Umbilical cord (tissue), 2 donors: ENCODE data around the gene PROZ. TPM values are rescaled to one million over a fixed set of nuclear protein-coding genes. Genes with fewer than 3 reads are reported as not detected.

Experiments used
- DNase-seq: peaks from one replicate; pipeline ENCODE4 v3.0.0-alpha.2; 2015; ENCODE audit warnings: low spot score
- total RNA-seq: library from RNA; depleted of rRNA; stranded (reverse); fragments of >200 nt; gene quantifications from one replicate; pipeline ENCODE4 v1.2.3, GENCODE V29; 2014; ENCODE audit warnings: low replicate concordance; ENCODE audit not compliant: insufficient read depth

Gene PROZ
- total RNA-seq, 1 donor from 2014 or later = 3.1 TPM

DNA sequence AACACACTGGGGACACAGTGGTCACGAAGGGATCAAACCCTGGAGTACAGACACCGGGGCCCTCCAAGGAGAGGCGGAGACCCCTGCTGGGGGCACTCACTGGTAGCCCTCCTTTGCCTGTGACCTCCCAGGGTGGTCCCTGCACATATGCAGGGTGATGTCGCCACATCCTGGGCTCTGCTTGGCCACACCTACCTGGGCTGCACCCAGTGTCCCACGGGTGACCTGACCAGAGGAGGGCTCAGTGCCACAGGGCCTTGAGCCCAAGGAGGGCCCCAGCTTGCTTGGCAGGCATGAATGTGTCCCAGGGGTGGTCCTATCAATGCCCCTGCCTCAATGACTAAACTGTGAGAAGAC, 45.9 kb downstream of the PROZ start:
- no peak for DNase-seq

GRCh38 chr13:113205428-113205931, 47.0 kb downstream of the PROZ start:
- DNase-seq = no peak

- no peak for DNase-seq
Observed at GRCh38 chr13:113207460-113207859, 49.0 kb downstream of the PROZ start.

GRCh38 chr13:113207890-113208420, 49.5 kb downstream of the PROZ start:
- peak; percentile 33 for DNase-seq

GRCh38 chr13:113208421-113209335, 50.2 kb downstream of the PROZ start, which contains the start of gene PCID2:
Gene PCID2 (minus strand): TSS chr13:113208669. CDS start chr13:113208634, 35 bp downstream.
- peak; percentile 93 for DNase-seq

DNA sequence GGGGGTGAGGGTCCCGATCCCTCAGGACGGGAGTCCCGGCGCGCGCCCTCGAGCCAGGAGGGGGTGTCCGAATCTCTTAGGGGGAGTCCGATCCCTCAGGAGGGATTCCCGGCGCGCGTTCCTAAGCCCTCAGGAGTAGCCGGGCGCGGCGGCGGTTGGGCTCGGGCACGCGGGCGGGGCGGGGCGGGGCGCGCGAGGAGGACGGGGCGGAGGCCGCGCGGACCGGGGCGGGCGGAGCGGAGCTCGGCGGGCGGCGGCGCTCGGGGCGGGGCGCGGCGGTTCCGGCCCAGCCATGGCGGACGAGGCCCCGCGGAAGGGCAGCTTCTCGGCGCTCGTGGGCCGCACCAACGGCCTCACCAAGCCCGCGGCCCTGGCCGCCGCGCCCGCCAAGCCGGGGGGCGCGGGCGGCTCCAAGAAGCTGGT, 50.9 kb downstream of the PROZ start, which contains the start of gene CUL4A:
Gene CUL4A, plus strand, starts transcription at position 278 of the 423 bp plus-strand sequence. Its CDS starts 15 bp downstream, at position 293.
- peak; percentile 85 for DNase-seq

DNA sequence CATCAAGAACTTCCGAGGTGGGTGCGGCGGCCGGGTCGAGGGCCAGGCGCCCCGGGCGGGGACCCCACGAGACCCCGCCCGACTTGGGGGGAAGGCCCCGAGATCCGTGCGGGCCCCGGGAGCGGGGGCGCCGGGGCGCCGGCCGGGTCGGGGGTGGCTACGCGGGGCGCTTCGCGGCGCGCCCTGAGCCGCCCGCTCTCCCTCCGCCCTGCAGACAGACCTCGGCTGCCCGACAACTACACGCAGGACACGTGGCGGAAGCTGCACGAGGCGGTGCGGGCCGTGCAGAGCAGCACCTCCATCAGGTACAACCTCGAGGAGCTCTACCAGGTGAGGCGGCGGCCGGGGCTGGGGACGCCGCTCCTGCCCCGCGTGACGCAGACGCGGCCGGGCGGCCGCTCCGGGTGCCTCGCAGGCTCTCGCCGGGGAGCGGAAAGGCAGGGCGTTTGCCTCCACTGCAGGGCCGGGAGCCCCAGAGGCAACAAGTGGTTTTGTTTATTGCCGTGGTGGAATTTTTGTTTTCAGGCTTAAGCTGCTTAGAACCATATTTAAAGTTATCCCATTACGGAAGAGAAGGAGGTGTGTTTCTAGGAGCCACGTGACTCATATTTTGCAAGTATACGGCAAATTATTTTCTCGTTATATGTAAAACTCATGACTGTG, 51.4 kb downstream of the PROZ start:
- DNase-seq = peak; percentile 52

DNA sequence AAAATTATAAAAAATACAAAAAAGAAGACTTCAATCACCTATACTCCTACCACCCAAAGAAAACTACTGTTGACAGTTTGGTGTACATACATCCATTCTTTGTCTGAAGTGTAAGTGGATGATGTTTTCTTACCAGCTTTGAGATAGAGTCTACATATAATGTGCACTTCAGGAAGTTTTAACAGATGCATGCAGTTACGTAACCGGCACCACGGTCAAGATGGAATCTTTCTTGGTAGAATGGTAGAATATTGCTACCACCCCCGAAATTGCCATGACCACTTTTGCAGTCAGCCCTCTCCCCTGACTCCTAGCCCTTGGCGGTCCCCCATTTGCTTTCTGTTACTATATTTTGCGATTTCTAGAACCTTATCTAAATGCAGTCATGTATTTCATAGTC, 52.4 kb downstream of the PROZ start:
- DNase-seq = no peak

- no peak for DNase-seq
Observed at GRCh38 chr13:113211774-113212173, 53.3 kb downstream of the PROZ start.

- DNase-seq = peak; percentile 30
Observed at GRCh38 chr13:113216254-113217048, 58.0 kb downstream of the PROZ start.

DNA sequence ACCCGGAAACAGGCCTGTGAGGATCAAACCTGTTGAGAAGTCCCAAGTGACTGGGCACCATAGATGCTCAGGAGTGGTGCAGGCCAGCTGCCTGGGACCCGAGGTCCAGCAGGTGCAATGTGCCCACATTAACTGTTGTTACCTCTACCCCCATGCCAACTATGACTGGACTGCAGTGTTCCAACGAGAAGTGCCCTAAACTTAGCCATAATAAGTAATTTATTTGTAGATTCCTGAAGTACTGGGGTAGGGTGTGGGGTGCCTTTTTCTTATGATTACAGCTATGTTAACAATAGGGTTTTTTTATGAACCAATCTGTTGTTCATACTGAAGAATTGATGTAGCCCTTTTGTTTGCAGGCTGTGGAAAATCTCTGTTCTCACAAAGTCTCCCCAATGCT, 60.1 kb downstream of the PROZ start:
- no peak for DNase-seq

- DNase-seq = peak; percentile 43
Observed at GRCh38 chr13:113219256-113219940, 61.0 kb downstream of the PROZ start.

- DNase-seq = no peak
Observed at GRCh38 chr13:113220141-113220598, 61.7 kb downstream of the PROZ start.

DNA sequence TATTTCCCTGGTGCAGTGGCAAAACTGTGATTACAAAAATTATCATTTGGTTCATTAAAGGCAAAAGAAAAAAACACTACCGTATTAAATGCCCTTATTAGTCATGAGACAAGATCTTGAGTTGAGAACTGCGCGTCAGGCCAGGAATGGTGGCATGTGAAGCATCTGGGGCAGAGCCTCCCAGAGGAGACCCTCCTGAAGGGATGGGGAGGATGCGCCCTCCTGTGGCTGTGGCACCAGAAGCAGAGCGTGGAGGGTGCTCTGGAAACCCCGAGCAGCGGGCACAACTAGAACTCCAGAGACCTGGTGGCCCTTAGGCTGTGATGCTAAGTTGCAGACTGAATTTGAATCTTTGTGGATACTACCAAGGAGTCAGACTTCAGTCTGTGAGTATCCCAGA, 62.4 kb downstream of the PROZ start:
- no peak for DNase-seq

Other genes starting within 250 kb of the PROZ start
- gene MCF2L, start 189.4 kb upstream of the PROZ start, total RNA-seq = 9.4 TPM
- gene F7, start 52.9 kb upstream of the PROZ start, total RNA-seq = 3.6 TPM
- gene F10, start 35.8 kb upstream of the PROZ start, total RNA-seq = 31.3 TPM
- 79.9 TPM for gene PCID2, start 50.0 kb downstream of the PROZ start, total RNA-seq
- gene CUL4A, start 51.0 kb downstream of the PROZ start, total RNA-seq = 237 TPM
- 101 TPM for gene LAMP1, start 138.6 kb downstream of the PROZ start, total RNA-seq
- gene GRTP1, start 205.5 kb downstream of the PROZ start, total RNA-seq = not detected